PC-3 (cell line): ENCODE measurements around the gene LDB1. TPM values are rescaled to one million over a fixed set of nuclear protein-coding genes. Genes with fewer than 3 reads are reported as not detected.

ENCODE experiments used
- ATAC-seq: fragments of 200-7000 bp; cut with Tn5 transposase; 2 replicates; pipeline ENCODE4 v1.9.1; 2020; ENCODE audit warnings: mild to moderate bottlenecking, moderate library complexity
- BruUV-seq: library from RNA; stranded (reverse); fragments of 400-500 nt; replicated peaks from 2 replicates; lab custom pipeline; 2021; lab: Mats Ljungman, UMichigan
- CTCF ChIA-PET: fragments of 300-600 bp; sonication (Branson Sonifier 250); formaldehyde crosslinking; loops from one replicate; lab custom pipeline; 2022; ENCODE audit warnings: antibody characterized with exemption; lab: Charles Lee
- POLR2A ChIA-PET: fragments of 300-600 bp; sonication (Branson Sonifier 250); formaldehyde crosslinking; loops from one replicate; lab custom pipeline; 2022; ENCODE audit warnings: antibody characterized with exemption; ENCODE audit not compliant: unreplicated experiment; lab: Charles Lee
- DNase-seq: peaks from one replicate; pipeline ENCODE4 v3.0.0-alpha.2; 2015
- H2AFZ ChIP-seq: fragments of 300-600 bp; sonication (generic); 2 replicates; pipeline ENCODE4 v1.6.0; 2016; ENCODE audit warnings: antibody characterized with exemption, low read length
- H3F3A ChIP-seq: fragments of 300-600 bp; sonication (generic); one replicate; pipeline ENCODE4 v1.6.0; 2017; ENCODE audit warnings: antibody characterized with exemption, low read length, control low read depth, mild to moderate bottlenecking; ENCODE audit not compliant: unreplicated experiment
- H3K27ac ChIP-seq: fragments of 300-600 bp; sonication (generic); 2 replicates; pipeline ENCODE4 v1.5.1; 2016; ENCODE audit warnings: mild to moderate bottlenecking, low read length
- H3K27me3 ChIP-seq: fragments of 300-600 bp; sonication (generic); 2 replicates; pipeline ENCODE4 v1.6.1; 2016; ENCODE audit warnings: low read length, mixed read lengths
- H3K36me3 ChIP-seq: fragments of 300-600 bp; sonication (generic); 2 replicates; pipeline ENCODE4 v1.6.1; 2016; ENCODE audit warnings: low read depth, mixed run types, low read length, mixed read lengths
- H3K4me1 ChIP-seq: fragments of 300-600 bp; sonication (generic); 2 replicates; pipeline ENCODE4 v1.5.1; 2016; ENCODE audit warnings: low read length; ENCODE audit not compliant: insufficient read depth
- H3K4me2 ChIP-seq: fragments of 300-600 bp; sonication (generic); 2 replicates; pipeline ENCODE4 v1.6.0; 2016; ENCODE audit warnings: low read length
- H3K4me3 ChIP-seq: fragments of 300-600 bp; sonication (generic); 2 replicates; pipeline ENCODE4 v1.5.1; 2016; ENCODE audit warnings: mild to moderate bottlenecking, low read length, mixed read lengths
- H3K79me2 ChIP-seq: fragments of 300-600 bp; sonication (generic); 2 replicates; pipeline ENCODE4 v1.6.1; 2017; ENCODE audit warnings: low read length, mixed read lengths
- H3K9ac ChIP-seq: fragments of 300-600 bp; sonication (generic); 2 replicates; pipeline ENCODE4 v1.6.0; 2016; ENCODE audit warnings: mild to moderate bottlenecking, low read length
- H3K9me2 ChIP-seq: fragments of 300-600 bp; sonication (generic); replicated peaks from 2 replicates; pipeline ENCODE4 v1.6.1; 2016; ENCODE audit warnings: mixed run types, low read length, mixed read lengths
- H3K9me3 ChIP-seq: fragments of 300-600 bp; sonication (generic); 2 replicates; pipeline ENCODE4 v1.6.1; 2016; ENCODE audit warnings: low read length, mixed read lengths
- H4K20me1 ChIP-seq: fragments of 300-600 bp; sonication (generic); 2 replicates; pipeline ENCODE4 v1.6.1; 2016; ENCODE audit warnings: low read length, mixed read lengths
- EZH2 ChIP-seq: fragments of 300-600 bp; sonication (generic); IDR thresholded peaks from one replicate; pipeline ENCODE4 v1.6.1; 2017; ENCODE audit warnings: antibody characterized with exemption, mild to moderate bottlenecking, low read length; ENCODE audit not compliant: unreplicated experiment
- EZH2phosphoT487 ChIP-seq: fragments of 300-600 bp; sonication (generic); IDR thresholded peaks from 2 replicates; pipeline ENCODE4 v1.6.1; 2018; ENCODE audit warnings: mild to moderate bottlenecking, antibody characterized with exemption, low read length, borderline replicate concordance
- intact Hi-C: fragments of 100-400 bp; cut with micrococcal nuclease; formaldehyde crosslinking; loops from 2 replicates; pipeline ENCODE4 v1.9.0; 2023
- total RNA-seq: library from RNA; depleted of rRNA; stranded (reverse); fragments of >200 nt; gene quantifications from 2 replicates; pipeline ENCODE4 v1.2.3, GENCODE V29; 2014
- TF ChIP-seq, protein P1 (sequence below): fragments of 300-600 bp; sonication (generic); conservative IDR thresholded peaks from 2 replicates; pipeline ENCODE4 v1.5.1; 2017; ENCODE audit warnings: antibody characterized with exemption, low read depth, mild to moderate bottlenecking, low read length

LDB1 gene
- total RNA-seq, 1 experiment from 2014 or later: 34.2 TPM

DNA sequence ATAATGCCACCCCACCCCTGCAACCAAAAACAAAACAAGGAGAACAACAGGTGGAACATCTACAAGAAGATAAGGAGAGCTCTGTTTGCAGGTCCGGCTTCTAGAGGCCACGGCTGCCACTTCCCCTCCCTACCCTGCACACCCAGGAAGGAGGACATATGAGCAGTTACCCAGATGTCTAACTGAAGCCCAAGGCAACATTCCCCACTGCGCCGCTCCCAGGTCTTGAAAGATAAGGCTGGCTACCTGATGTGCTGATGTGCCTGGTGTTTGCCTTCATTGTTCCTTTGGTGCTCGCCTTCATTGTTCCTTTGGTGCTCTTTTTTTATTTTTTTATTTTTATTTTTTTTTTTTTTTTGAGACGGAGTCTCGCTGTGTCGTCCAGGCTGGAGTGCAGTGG, 34.0 kb downstream of the LDB1 start:
- H4K20me1 ChIP-seq: no peaks in the 10 kb centered on the region
- no peak for DNase-seq
- no peaks in the 10 kb centered on the region for H3K79me2 ChIP-seq
- no peaks in the 10 kb centered on the region for H3K36me3 ChIP-seq
- no TSS peak for BruUV-seq
- no peaks in the 10 kb centered on the region for H3K9me3 ChIP-seq
- H3K27me3 ChIP-seq: no peaks in the 10 kb centered on the region
- no peak for ATAC-seq
- H3K4me3 ChIP-seq: no peak overlapping the region
- H3K9me2 ChIP-seq: no peaks in the 10 kb centered on the region
- no peak overlapping the region for H3K27ac ChIP-seq
- ChIA-PET CTCF (no interaction called here), POLR2A (no interaction called here)
- no peak for TF ChIP-seq EZH2
- TF ChIP-seq, protein P1, sequence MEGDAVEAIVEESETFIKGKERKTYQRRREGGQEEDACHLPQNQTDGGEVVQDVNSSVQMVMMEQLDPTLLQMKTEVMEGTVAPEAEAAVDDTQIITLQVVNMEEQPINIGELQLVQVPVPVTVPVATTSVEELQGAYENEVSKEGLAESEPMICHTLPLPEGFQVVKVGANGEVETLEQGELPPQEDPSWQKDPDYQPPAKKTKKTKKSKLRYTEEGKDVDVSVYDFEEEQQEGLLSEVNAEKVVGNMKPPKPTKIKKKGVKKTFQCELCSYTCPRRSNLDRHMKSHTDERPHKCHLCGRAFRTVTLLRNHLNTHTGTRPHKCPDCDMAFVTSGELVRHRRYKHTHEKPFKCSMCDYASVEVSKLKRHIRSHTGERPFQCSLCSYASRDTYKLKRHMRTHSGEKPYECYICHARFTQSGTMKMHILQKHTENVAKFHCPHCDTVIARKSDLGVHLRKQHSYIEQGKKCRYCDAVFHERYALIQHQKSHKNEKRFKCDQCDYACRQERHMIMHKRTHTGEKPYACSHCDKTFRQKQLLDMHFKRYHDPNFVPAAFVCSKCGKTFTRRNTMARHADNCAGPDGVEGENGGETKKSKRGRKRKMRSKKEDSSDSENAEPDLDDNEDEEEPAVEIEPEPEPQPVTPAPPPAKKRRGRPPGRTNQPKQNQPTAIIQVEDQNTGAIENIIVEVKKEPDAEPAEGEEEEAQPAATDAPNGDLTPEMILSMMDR: no peak
- no peak for TF ChIP-seq EZH2phosphoT487
- intact Hi-C loops: no loop called here
- H3F3A ChIP-seq: no peaks in the 10 kb centered on the region
- H3K9ac ChIP-seq: no peak overlapping the region
- no peaks in the 10 kb centered on the region for H3K4me1 ChIP-seq
- H3K4me2 ChIP-seq: no peak overlapping the region
- H2AFZ ChIP-seq: no peak overlapping the region

DNA sequence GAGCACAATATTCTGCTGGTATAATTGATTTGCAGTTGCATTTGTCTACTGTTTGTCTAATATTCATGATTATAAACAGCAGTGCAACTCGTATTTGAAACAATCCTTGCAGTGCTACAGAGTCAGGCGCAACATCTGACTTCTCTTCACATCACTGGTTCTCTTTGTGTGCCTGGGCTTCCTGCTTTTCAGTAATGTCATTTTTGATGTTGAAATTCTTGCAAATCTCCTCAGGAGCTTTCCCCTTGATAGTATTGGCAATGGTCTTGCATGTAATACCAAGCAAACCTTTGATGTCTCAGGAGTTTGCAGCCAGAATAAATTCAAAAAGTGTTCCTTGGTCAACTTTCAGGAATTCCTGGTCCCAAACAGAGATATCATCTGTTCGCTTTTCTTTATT, 34.8 kb downstream of the LDB1 start:
- DNase-seq (no peak), ATAC-seq (no peak)
- Histone ChIP-seq H3K4me3 (no peak overlapping the region), H3K4me1 (no peaks in the 10 kb centered on the region), H3F3A (no peaks in the 10 kb centered on the region), H3K9me2 (no peaks in the 10 kb centered on the region), H3K36me3 (no peaks in the 10 kb centered on the region), H3K9me3 (no peaks in the 10 kb centered on the region), H3K4me2 (no peak overlapping the region), H4K20me1 (no peaks in the 10 kb centered on the region), H3K27me3 (no peaks in the 10 kb centered on the region), H3K27ac (no peak overlapping the region), H2AFZ (no peak overlapping the region), H3K9ac (no peak overlapping the region), H3K79me2 (no peaks in the 10 kb centered on the region)
- POLR2A ChIA-PET: no interaction called here
- intact Hi-C loops: no loop called here
- TF ChIP-seq, protein P1: no peak
- TF ChIP-seq EZH2phosphoT487: no peak
- no peak for TF ChIP-seq EZH2
- BruUV-seq: no TSS peak
- CTCF ChIA-PET: no interaction called here

DNA sequence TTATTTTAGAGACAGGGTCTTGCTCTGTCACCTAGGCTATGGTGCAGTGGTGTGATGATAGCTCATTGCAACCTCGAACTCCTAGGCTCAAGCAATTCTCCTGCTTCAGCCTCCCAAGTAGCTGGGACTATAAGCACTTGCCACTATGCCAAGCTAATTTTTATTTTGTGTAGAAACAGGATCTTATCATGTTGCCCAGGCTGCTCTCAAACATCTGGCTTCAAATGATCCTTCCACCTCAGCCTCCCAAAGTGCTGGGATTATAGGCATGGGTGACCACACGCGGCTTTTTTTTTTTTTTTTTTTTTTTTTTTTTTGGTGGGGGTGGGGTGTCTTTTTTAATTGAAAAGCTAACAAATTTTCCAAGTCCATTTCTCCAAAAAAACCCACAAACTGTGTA, 36.6 kb downstream of the LDB1 start:
- CTCF ChIA-PET: interaction anchor here (0.7 kb wide), 1 partner anchor 481 kb away, joined by 8 read pairs; no protein-coding TSS in a partner anchor
- Histone ChIP-seq H4K20me1 (no peaks in the 10 kb centered on the region), H3K9ac (no peak overlapping the region), H3K27me3 (no peaks in the 10 kb centered on the region), H3K27ac (no peak overlapping the region), H3F3A (no peaks in the 10 kb centered on the region), H3K4me1 (no peaks in the 10 kb centered on the region), H3K4me3 (no peak overlapping the region), H3K4me2 (no peak overlapping the region), H2AFZ (no peak overlapping the region), H3K9me2 (no peaks in the 10 kb centered on the region), H3K36me3 (no peaks in the 10 kb centered on the region), H3K9me3 (no peaks in the 10 kb centered on the region), H3K79me2 (no peaks in the 10 kb centered on the region)
- TF ChIP-seq EZH2phosphoT487 (no peak), EZH2 (no peak)
- TF ChIP-seq, protein P1: no peak
- no TSS peak for BruUV-seq
- DNase-seq: no peak
- intact Hi-C loops: no loop called here
- POLR2A ChIA-PET: no interaction called here
- ATAC-seq: no peak
